Measurements from ENCODE around the gene TBK1.

- TF ChIP-seq CTCF (conservative IDR thresholded peaks at IDR 0.05 in 1 of 2, IDR thresholded peaks at IDR 0.05 in 1 of 2; ENCODE audit: extremely low read depth in 1 of 2, insufficient read depth in 1 of 2, low read depth in 1 of 2, low read length in 2 of 2) (no peak), EZH2 (IDR thresholded peaks at IDR 0.05; ENCODE audit: borderline replicate concordance, low read length) (no peak)
Measured at GRCh38 chr12:64531665-64532334, 79.9 kb downstream of the TBK1 start.
